HCT116 (cell line): ENCODE data around the gene NALCN. TPM values are rescaled to one million over a fixed set of nuclear protein-coding genes. Genes with fewer than 3 reads are reported as not detected.

Source experiments
- ATAC-seq: fragments of 200-7000 bp; cut with Tn5 transposase; 2 replicates; pipeline ENCODE4 v1.9.1; 2020; ENCODE audit warnings: mild to moderate bottlenecking, moderate library complexity
- BruUV-seq: library from RNA; stranded (reverse); fragments of 400-500 nt; replicated peaks from 2 replicates; lab custom pipeline; 2021; lab: Mats Ljungman, UMichigan
- CTCF ChIA-PET: fragments of 300-600 bp; sonication (Branson Sonifier 250); formaldehyde crosslinking; loops from one replicate; lab custom pipeline; 2021; ENCODE audit warnings: antibody characterized with exemption; lab: Charles Lee
- POLR2A ChIA-PET: fragments of 300-600, 350-600 bp; sonication (Branson Sonifier 250); formaldehyde crosslinking; loops from one replicate; lab custom pipeline; 2021; ENCODE audit warnings: antibody characterized with exemption; lab: Charles Lee
- RAD21 ChIA-PET, 2 experiments: fragments of 300-600 bp; sonication (Branson Sonifier 250); formaldehyde crosslinking; loops; one replicate each; lab custom pipeline; 2023; ENCODE audit warnings: low total read pairs in 2 of 2; ENCODE audit not compliant: uncharacterized antibody in 2 of 2, unreplicated experiment in 2 of 2, low non-redundant PET in 1 of 2; lab: Charles Lee
- DNase-seq: peaks from one replicate; pipeline ENCODE4 v3.0.0-alpha.2; 2010; ENCODE audit warnings: low read depth, low spot score
- H2AFZ ChIP-seq: fragments of 200-600 bp; shearing (Covaris generic), sonication (generic); 2 replicates; pipeline ENCODE4 v1.6.1; 2017; ENCODE audit warnings: low read depth, mixed run types, mixed read lengths, antibody characterized with exemption, low read length; ENCODE audit not compliant: poor library complexity, severe bottlenecking
- H3K27ac ChIP-seq: 2 replicates; pipeline ENCODE4 v1.5.1; 2012; ENCODE audit warnings: low read depth, low read length
- H3K27me3 ChIP-seq: fragments of 200-600 bp; sonication (generic); 2 replicates; pipeline ENCODE4 v1.6.1; 2016; ENCODE audit warnings: mixed run types, low read length, mixed read lengths; ENCODE audit not compliant: insufficient read depth
- H3K36me3 ChIP-seq, 2 experiments: fragments of 200-500 bp in 1 of 2; fragments of 200-600 bp in 1 of 2; sonication (Bioruptor generic) in 1 of 2; sonication (generic) in 1 of 2; 2 replicates each; pipeline versions ENCODE4 v1.5.1 to v1.6.1; 2014 to 2016; ENCODE audit warnings: low read length in 2 of 2, inconsistent platforms in 1 of 2, mixed read lengths in 1 of 2, mixed run types in 1 of 2; ENCODE audit not compliant: insufficient read depth in 2 of 2, control insufficient read depth in 1 of 2
- H3K4me1 ChIP-seq, 2 experiments: fragments of 200-600 bp in 1 of 2; sonication (generic) in 1 of 2; 2 replicates each; pipeline versions ENCODE4 v1.5.1 to v1.6.1; 2012 to 2017; ENCODE audit warnings: low read length in 2 of 2, inconsistent platforms in 1 of 2, mild to moderate bottlenecking in 1 of 2, mixed read lengths in 1 of 2, mixed run types in 1 of 2, moderate library complexity in 1 of 2; ENCODE audit not compliant: insufficient read depth in 2 of 2, control insufficient read depth in 1 of 2
- H3K4me2 ChIP-seq: fragments of 200-600 bp; sonication (generic); 2 replicates; pipeline ENCODE4 v1.6.1; 2017; ENCODE audit warnings: mixed run types, low read length, mixed read lengths
- H3K4me3 ChIP-seq, 2 experiments: fragments of 200-600 bp in 1 of 2; sonication (generic) in 1 of 2; replicated peaks in 1 of 2; 2 replicates each; pipeline ENCODE4 v1.5.1; 2011 to 2016; ENCODE audit warnings: low read length in 2 of 2, control low read depth in 1 of 2, low read depth in 1 of 2, mild to moderate bottlenecking in 1 of 2, mixed read lengths in 1 of 2, mixed run types in 1 of 2
- H3K79me2 ChIP-seq: fragments of 200-600 bp; sonication (generic); 2 replicates; pipeline ENCODE4 v1.6.1; 2017; ENCODE audit warnings: mild to moderate bottlenecking, mixed run types, low read length, moderate library complexity, mixed read lengths; ENCODE audit not compliant: insufficient read depth
- H3K9ac ChIP-seq: fragments of 200-600 bp; sonication (generic); 2 replicates; pipeline ENCODE4 v1.6.1; 2016; ENCODE audit warnings: low read length, mixed read lengths
- H3K9me2 ChIP-seq: fragments of 200-600 bp; sonication (generic), shearing (Covaris generic); 2 replicates; pipeline ENCODE4 v1.6.1; 2017; ENCODE audit warnings: mixed run types, mild to moderate bottlenecking, moderate library complexity; ENCODE audit not compliant: insufficient read depth
- H3K9me3 ChIP-seq, 2 experiments: fragments of 200-500 bp in 1 of 2; fragments of 200-600 bp in 1 of 2; sonication (Bioruptor generic) in 1 of 2; sonication (generic) in 1 of 2; 2 replicates each; pipeline ENCODE4 v1.6.1; 2014 to 2017; ENCODE audit warnings: low read length in 2 of 2, mixed read lengths in 2 of 2, inconsistent platforms in 1 of 2, low read depth in 1 of 2, mild to moderate bottlenecking in 1 of 2, mixed run types in 1 of 2, moderate library complexity in 1 of 2; ENCODE audit not compliant: control insufficient read depth in 1 of 2, insufficient read depth in 1 of 2
- H4K20me1 ChIP-seq: fragments of 200-600 bp; sonication (generic), shearing (Covaris generic); 2 replicates; pipeline ENCODE4 v1.6.1; 2017; ENCODE audit warnings: mixed run types, mild to moderate bottlenecking, moderate library complexity; ENCODE audit not compliant: insufficient read depth
- EGR1 ChIP-seq: IDR thresholded peaks from 2 replicates; pipeline ENCODE4 v1.6.1; 2012; ENCODE audit warnings: low read depth
- ELF1 ChIP-seq: IDR thresholded peaks from 2 replicates; pipeline ENCODE4 v1.6.1; 2012; ENCODE audit warnings: low read depth, borderline replicate concordance
- EZH2 ChIP-seq: fragments of 200-600 bp; sonication (generic); IDR thresholded peaks from 2 replicates; pipeline ENCODE4 v1.6.1; 2017; ENCODE audit warnings: antibody characterized with exemption, mixed run types
- EZH2phosphoT487 ChIP-seq: fragments of 200-600 bp; IDR thresholded peaks from 2 replicates; pipeline ENCODE4 v1.6.1; 2018; ENCODE audit warnings: antibody characterized with exemption, borderline replicate concordance
- JUND ChIP-seq: IDR thresholded peaks from 2 replicates; pipeline ENCODE4 v1.6.1; 2012
- POLR2AphosphoS5 ChIP-seq: IDR thresholded peaks from 2 replicates; pipeline ENCODE4 v1.6.1; 2011; ENCODE audit warnings: mild to moderate bottlenecking, low read depth, low read length, moderate library complexity
- REST ChIP-seq: IDR thresholded peaks from 2 replicates; pipeline ENCODE4 v1.6.1; 2012; ENCODE audit warnings: low read depth
- SP1 ChIP-seq: IDR thresholded peaks from 2 replicates; pipeline ENCODE4 v1.6.1; 2012; ENCODE audit warnings: low read depth
- YY1 ChIP-seq: IDR thresholded peaks from 2 replicates; pipeline ENCODE4 v1.6.1; 2011; ENCODE audit warnings: low read length, low read depth, moderate library complexity, mild to moderate bottlenecking; ENCODE audit not compliant: insufficient replicate concordance; ENCODE audit errors: extremely low read depth
- intact Hi-C: fragments of 100-400 bp; cut with micrococcal nuclease; formaldehyde crosslinking; loops from 2 replicates; pipeline ENCODE4 v1.10.0; 2022
- total RNA-seq: library from RNA; stranded (reverse); gene quantifications from one replicate; pipeline ENCODE4 v1.2.1, GENCODE V29; 2021; ENCODE audit not compliant: unreplicated experiment

Gene NALCN
- total RNA-seq, 1 experiment from 2014 or later: not detected

GRCh38 chr13:101082441-101082840, 333.9 kb downstream of the NALCN start:
- H2AFZ ChIP-seq: no peak overlapping the region
- H3K79me2 ChIP-seq: no peaks in the 10 kb centered on the region
- H3K36me3 ChIP-seq: no peaks in the 10 kb centered on the region; a peak in 1 of 4 replicates
- H3K27ac ChIP-seq: no peak overlapping the region
- no peak for ATAC-seq
- H3K4me2 ChIP-seq: no peak overlapping the region
- POLR2A ChIA-PET: no interaction called here
- DNase-seq: no peak
- CTCF ChIA-PET: no interaction called here
- no peaks in the 10 kb centered on the region for H3K9me2 ChIP-seq
- intact Hi-C loops: no loop called here
- H3K4me3 ChIP-seq: no peak overlapping the region
- peaks cover 13% of the 10 kb centered on the region for H3K27me3 ChIP-seq
- no peaks in the 10 kb centered on the region for H3K9me3 ChIP-seq
- H3K9ac ChIP-seq: no peak overlapping the region
- RAD21 ChIA-PET: no interaction called here
- H3K4me1 ChIP-seq: no peaks in the 10 kb centered on the region
- BruUV-seq: no TSS peak
- TF ChIP-seq YY1 (no peak), EGR1 (no peak), POLR2AphosphoS5 (no peak), SP1 (no peak), EZH2 (no peak), EZH2phosphoT487 (no peak), REST (no peak), ELF1 (no peak), JUND (no peak)
- TF ChIP-seq, all 23 proteins: peak for 0
- H4K20me1 ChIP-seq: no peaks in the 10 kb centered on the region; the same call in 1 of the 2 replicates
